HG03159 (cell line): ENCODE data around the gene RASGRP3.
A peak's percentile ranks its signal among the peaks of the same experiment; 100 is the strongest.

Source experiments
- ATAC-seq: cut with Tn5 transposase; IDR thresholded peaks from one replicate; pipeline ENCODE4 v1.9.1; 2021; ENCODE audit warnings: mild to moderate bottlenecking, moderate library complexity; ENCODE audit not compliant: unreplicated experiment

RASGRP3 gene

DNA sequence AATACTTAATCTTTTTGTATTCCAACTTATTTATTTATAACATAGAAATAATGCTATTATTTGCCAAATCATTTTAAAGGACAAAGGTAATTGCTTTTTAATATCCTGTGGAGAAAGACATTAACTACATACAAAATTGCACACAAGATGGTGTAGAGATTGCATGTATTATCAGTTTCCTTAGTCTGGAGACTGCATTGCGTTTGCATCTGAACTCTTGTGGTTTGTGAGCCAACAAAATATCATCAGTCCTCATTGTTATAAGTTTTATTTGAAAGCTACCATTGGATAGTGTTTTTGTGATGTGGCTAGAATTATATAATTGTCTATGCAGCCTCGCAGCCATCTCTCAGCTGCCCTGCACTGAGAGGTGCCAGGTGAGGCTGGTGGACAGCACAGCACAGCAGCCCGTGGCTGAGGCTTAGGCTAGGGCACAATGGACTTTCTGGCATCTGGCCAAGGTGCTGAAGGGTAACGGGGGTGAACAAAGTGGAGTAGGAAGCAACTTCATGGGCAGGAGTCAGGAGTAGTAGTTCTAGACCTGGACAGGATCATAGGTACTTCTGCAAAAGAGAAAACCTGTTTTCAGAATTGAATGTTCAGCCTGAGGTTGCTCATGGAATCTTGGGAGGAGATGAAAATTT, 15.1 kb downstream of the RASGRP3 start:
- no peak for ATAC-seq

- ATAC-seq, result no peak
Measured at GRCh38 chr2:33492399-33493134, 16.1 kb downstream of the RASGRP3 start.

DNA sequence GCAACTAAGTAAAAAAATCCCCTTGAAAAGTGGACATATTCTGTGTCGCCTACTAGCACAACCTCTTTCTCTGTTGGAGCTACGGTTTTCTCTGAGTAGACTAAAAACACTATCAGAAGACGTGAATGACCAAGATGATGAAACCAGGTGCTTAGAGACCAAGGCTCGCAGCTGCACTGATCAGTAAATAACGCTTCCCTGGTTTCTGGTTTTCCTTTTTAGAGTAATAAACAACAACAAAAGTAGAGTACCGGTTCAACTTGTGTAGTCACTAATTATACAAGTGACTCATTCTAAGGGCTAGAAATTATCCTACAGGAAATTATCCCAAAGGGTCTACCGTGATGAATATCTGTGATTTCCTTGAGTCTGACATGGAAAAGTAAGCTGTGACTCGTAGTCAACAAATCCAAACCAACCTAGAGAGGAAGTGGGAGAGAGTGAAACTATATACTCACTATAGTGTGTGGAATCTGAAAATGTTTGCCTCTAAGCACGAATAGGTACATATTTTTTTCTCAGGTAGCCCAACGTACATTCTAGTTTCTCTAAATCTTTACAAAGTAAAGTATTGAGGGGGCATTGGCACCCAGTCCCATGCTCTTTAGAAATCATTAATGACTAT, 17.8 kb downstream of the RASGRP3 start:
- peak; percentile 55 for ATAC-seq

DNA sequence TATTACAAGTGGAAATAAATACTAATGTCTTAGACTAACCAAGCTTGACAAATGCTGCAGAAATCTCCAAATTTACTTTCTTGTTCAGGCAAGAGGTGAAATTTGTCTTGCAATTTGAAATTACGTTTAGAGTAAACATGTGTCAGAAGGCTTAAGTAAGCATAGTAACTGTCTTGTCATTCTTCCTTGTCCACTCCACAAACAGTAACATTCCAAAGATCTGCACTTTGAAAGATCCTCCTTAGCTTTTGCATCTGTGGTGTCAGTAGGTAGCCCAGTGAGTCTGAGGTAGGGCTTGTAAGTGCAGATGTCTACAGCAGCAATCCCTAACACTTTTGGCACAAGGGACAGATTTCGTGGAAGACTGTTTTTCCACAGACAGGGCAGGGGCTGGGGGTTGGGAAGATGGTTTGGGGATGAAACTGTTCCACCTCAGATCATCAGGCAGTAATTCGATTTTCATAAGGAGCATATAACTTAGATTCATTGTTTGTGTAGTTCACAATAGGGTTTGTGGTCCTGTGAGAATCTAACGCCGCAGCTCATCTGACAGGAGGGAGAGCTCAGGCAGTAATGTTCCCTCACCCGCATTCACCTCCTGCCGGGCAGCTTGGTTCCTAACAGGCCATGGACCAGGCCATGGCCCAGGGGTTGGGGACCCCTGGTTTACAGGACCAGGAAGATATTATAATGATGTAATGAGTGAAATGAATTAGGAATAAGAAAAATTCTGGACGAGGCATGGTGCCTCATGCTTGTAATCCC, 18.6 kb downstream of the RASGRP3 start:
- ATAC-seq, result peak; percentile 1

GRCh38 chr2:33495683-33496082, 19.2 kb downstream of the RASGRP3 start:
- ATAC-seq, result no peak

DNA sequence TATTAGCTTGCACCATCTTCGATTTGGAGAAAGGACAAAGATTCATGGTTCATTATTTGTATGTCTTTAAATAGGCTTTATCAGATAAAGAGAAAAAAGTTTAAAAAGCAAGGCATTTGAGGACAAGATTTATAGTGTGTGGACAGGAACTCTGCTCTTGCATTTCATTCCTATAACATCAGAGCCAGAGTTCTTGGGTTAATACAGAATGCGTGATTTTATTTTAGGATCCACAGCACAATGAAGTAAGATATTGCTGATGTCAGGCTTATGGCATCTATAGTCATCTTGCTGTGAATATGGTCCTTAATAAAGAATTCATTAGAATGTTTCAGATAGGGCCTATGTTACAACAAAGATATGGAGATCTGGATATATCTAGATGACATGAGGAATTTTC, 19.7 kb downstream of the RASGRP3 start:
- ATAC-seq, result no peak

- ATAC-seq, result no peak
Measured at GRCh38 chr2:33496726-33497125, 20.3 kb downstream of the RASGRP3 start.

- peak; percentile 47 for ATAC-seq
Measured at GRCh38 chr2:33497221-33497650, 20.8 kb downstream of the RASGRP3 start.

- peak; percentile 27 for ATAC-seq
Measured at GRCh38 chr2:33498291-33498956, 22.0 kb downstream of the RASGRP3 start.

DNA sequence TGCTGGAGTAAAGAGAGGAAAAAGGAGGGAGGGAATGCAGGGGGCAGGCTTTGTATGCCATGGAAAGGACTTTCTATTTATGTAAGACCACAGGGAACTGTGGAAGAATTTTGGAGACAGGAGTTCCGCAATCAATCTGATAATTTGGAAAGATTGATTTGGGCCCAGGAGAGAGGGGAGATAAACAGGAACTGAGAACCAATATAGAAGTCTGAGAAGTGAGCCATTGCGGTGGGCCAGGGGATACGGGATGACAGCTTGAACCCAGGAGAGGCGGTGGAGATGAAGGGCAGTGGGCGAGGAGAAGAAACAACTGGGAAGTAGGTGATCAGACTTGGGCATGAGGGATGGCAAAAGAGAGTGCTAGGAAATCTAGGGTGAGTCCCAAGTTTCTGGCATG, 23.7 kb downstream of the RASGRP3 start:
- ATAC-seq, result no peak

DNA sequence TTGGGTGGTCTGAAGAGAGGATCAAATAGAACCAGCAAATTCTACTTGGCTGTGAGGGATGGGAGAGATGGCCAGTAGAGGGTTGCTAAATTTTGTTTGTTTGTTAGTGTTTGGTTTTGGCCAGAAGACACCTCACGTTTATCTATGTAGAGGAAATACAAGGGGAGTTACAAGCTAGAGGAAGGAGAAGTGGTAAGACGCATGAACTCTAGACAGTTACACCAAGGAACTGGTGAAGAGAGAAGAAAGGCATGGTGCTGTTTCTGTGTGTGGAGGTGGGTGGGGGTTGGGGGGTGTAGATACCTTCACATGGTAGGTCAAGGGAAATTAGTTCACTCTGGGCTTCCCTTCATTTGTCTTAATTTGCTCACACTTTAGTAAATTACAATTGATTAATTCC, 25.6 kb downstream of the RASGRP3 start:
- no peak for ATAC-seq

DNA sequence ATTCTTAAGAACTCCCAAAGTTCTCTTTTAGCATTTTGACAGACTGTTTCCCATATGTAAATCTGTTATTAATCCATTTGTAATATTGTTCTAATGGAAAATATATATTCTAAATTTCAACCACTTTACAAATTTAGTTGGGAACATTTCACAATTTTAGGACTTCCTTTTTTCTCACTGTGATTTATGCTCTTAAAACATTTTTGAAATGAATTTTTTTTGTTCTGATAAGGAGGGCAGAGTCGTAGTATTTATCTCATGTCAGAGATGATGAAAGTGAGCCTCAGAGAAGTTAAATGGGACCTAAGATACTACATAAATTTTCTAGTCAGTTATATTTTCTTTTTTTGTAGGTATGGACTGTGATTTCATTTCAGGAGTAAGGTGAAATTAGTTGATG, 26.6 kb downstream of the RASGRP3 start:
- no peak for ATAC-seq

GRCh38 chr2:33505966-33506365, 29.5 kb downstream of the RASGRP3 start:
- no peak for ATAC-seq

GRCh38 chr2:33509908-33510585, 33.6 kb downstream of the RASGRP3 start:
- no peak for ATAC-seq

- no peak for ATAC-seq
Measured at GRCh38 chr2:33510586-33510968, 34.1 kb downstream of the RASGRP3 start.

GRCh38 chr2:33511141-33511540, 34.7 kb downstream of the RASGRP3 start:
- ATAC-seq, result no peak

GRCh38 chr2:33512112-33512511, 35.7 kb downstream of the RASGRP3 start:
- ATAC-seq, result no peak

- no peak for ATAC-seq
Measured at GRCh38 chr2:33513480-33513879, 37.0 kb downstream of the RASGRP3 start.

- no peak for ATAC-seq
Measured at GRCh38 chr2:33516456-33516995, 40.1 kb downstream of the RASGRP3 start.

DNA sequence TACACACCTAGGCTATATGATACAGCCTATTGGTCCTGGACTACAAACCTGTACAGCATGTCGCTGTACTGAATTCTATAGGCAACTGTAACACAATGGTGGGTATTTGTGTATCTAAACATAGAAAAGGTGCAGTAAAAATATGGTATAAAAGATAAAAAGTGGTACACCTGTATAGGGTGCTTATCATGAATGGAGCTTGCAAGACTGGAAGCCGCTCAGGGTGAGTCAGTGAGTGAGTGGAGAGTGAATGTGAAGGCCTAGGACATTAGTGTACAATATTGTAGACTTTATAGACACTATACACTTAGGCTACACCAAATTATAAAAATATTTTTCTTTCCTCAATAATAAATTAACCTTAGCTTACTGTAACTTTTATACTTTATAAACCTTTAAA, 41.8 kb downstream of the RASGRP3 start:
- no peak for ATAC-seq
